GM19193 (cell line): ENCODE results near the gene CNKSR1.

Source experiments
- POLR2A ChIP-seq: IDR thresholded peaks from 4 replicates; pipeline ENCODE4 v1.6.1; 2011; ENCODE audit not compliant: insufficient read depth, insufficient read length; ENCODE audit errors: extremely low read depth

The CNKSR1 gene

GRCh38 chr1:26190373-26190987, 13.2 kb downstream of the CNKSR1 start, which contains the start of gene CATSPER4:
TSS of gene CATSPER4 (plus strand) at chr1:26190602. CDS start at chr1:26190628, 26 bp downstream.
- TF ChIP-seq POLR2A: no peak

GRCh38 chr1:26191739-26192138, 14.4 kb downstream of the CNKSR1 start:
- no peak for TF ChIP-seq POLR2A

- TF ChIP-seq POLR2A: no peak
Observed at GRCh38 chr1:26195805-26196204, 18.5 kb downstream of the CNKSR1 start.

- TF ChIP-seq POLR2A: no peak
Observed at GRCh38 chr1:26197301-26197700, 20.0 kb downstream of the CNKSR1 start.

GRCh38 chr1:26197813-26198212, 20.5 kb downstream of the CNKSR1 start:
- no peak for TF ChIP-seq POLR2A

- no peak for TF ChIP-seq POLR2A
Observed at GRCh38 chr1:26200413-26200812, 23.1 kb downstream of the CNKSR1 start.

GRCh38 chr1:26203642-26204318, 26.5 kb downstream of the CNKSR1 start:
- TF ChIP-seq POLR2A: no peak

- TF ChIP-seq POLR2A: no peak
Observed at GRCh38 chr1:26210147-26210870, 33.0 kb downstream of the CNKSR1 start.

GRCh38 chr1:26212726-26213125, 35.4 kb downstream of the CNKSR1 start:
- no peak for TF ChIP-seq POLR2A

- no peak for TF ChIP-seq POLR2A
Observed at GRCh38 chr1:26213335-26213905, 36.1 kb downstream of the CNKSR1 start.

- TF ChIP-seq POLR2A: no peak
Observed at GRCh38 chr1:26215246-26215645, 38.0 kb downstream of the CNKSR1 start.

GRCh38 chr1:26218906-26219494, 41.7 kb downstream of the CNKSR1 start:
- TF ChIP-seq POLR2A: no peak

- TF ChIP-seq POLR2A: no peak
Observed at GRCh38 chr1:26220199-26220912, 43.1 kb downstream of the CNKSR1 start.

GRCh38 chr1:26221094-26221493, 43.8 kb downstream of the CNKSR1 start:
- no peak for TF ChIP-seq POLR2A
